ENCODE results near the gene MMP23B.
"Not testable (repeated sequence)": the region's sequence is repeated elsewhere in the genome, so short reads cannot be mapped to it uniquely, and the experiment has no call there.

MMP23B gene

DNA sequence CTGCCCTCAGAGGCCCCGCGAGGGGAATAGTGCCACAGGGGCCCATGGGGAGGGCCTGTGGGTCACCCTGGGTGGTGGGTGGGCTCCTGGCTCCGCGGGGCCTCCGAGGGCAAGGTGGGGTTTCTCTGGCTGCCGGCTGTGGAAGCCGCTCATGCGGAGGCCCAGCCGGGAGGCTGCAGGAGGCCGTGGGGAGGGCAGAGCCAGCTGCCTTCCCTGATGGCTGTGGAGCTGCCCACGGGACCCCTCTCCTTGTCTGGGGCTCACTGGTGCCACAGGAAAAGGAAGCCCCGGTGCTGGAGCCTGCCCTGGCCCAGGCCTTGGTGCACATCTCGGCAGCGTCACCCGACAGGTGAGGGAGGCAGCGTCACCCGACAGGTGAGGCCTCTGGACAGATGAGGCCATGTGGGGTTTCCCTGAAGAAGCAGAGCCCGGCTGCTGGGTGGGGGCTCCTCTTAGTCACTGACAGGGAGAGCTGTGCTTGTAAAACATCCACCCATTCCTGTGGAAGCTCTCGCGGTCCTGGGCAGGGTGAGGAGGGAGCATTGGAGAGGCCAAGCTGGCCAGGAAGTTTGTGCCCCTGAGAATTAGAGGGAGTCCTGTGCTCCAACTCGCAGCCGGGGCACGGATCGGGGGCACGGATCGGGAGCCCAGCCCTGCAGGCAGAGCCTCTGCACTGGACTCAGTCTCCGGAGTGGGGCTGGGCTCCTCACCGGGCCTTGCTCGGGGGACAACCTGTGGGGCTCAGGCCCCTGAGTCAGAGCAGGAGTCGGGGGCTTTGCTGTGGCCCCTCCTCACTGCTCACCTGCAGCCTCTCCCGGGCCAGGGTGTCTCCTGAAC is 10.6 kb upstream of the MMP23B start:
- DNase-seq = no peak

DNA sequence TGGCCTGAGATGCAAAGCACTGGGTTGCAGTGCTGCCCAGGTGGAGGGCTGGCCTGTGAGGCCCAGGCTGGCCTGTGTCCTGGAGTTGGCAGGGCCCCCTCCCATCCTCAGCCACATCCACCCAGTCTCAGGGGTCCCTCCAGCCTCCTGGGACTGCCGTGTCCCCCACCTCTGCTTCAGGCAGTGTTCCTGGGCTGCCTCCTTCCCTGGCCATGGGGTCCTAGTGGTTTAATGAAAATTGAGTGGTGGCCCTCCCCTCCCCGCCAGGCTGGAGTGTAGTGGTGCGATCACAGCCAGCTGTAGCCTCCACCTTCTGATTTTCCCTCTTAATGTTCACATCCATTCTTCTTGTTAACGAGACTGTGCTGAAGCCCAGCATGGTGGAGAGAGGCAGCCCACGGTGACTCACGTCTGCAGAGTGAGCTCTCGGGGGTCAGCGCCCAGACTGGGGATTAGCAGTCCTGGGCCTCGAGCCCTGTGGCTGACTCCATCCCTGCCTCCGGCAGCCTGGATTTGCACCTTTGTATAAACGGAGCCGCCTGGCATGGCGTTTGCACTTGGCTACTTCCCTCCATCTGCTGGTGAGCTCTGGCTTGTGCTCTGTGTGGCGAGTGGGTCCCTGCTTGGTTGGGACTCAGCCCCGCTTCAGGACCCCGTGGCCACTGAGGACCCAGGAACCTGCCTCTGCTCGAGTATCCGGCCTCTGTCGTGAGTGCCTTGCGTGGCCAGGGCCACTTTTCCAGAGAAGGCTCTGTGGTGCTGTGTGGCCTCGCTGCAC is 9.8 kb upstream of the MMP23B start:
- no peak for DNase-seq

DNA sequence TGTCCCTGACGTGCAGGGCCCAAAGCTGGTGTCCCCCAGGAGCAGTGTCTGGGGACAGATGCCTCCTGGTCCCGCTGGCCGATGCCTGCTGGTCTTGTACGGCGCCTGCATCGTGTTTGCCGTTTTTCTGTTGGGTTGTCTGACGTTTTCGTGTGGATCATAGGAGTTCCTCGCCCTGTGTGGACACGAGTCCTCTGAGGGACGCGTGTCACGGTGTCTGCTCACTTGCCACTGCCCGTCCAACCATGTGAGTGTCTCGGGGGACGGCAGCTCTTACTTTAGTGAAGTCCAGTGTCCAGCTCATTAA is 9.2 kb upstream of the MMP23B start:
- DNase-seq = no peak

DNA sequence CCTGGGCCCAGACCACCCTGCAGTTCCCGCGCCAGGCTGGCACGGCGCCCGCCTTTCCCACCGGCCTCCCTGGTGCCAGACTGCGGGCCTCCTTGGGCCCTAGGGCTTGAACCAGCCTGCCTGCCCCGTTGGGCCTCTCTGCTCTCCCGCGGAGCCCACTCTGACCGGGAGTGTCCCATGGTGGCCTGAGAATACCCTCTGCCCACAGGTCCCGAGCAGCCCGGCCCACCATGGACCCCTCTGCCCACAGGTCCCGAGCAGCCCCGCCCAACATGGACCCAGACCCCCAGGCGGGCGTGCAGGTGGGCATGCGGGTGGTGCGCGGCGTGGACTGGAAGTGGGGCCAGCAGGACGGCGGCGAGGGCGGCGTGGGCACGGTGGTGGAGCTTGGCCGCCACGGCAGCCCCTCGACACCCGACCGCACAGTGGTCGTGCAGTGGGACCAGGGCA is 8.8 kb upstream of the MMP23B start:
- no peak for DNase-seq

DNA sequence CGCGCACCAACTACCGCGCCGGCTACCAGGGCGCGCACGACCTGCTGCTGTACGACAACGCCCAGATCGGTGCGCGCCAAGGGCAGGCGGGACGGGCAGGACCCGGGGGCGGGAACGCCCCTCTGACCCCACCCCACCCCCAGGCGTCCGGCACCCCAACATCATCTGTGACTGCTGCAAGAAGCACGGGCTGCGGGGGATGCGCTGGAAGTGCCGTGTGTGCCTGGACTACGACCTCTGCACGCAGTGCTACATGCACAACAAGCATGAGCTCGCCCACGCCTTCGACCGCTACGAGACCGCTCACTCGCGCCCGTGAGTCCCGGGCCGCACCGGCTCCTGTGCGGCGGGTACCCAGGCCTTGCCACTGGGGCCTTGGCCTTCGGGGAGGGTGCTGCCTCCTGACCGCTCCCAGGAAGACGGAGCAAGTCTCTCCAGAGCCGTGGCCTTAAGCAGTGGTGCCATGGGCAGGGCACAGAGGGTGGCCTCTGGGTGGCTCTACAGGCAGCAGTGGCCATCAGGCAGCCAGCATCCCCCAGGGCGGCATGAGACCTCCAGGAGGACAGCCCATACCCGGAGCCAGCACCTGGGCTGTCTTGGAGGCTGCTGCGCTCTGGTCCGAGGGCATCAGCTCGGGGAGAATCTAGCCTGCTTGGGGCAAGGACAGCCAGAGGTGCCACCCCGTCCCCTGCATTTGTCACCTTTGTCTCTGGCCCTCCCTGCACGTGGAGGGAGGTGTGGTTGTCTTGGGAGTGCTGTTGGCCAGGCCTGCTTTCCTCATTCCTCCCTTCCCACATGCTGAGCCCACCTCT is 8.1 kb upstream of the MMP23B start:
- DNase-seq = no peak

DNA sequence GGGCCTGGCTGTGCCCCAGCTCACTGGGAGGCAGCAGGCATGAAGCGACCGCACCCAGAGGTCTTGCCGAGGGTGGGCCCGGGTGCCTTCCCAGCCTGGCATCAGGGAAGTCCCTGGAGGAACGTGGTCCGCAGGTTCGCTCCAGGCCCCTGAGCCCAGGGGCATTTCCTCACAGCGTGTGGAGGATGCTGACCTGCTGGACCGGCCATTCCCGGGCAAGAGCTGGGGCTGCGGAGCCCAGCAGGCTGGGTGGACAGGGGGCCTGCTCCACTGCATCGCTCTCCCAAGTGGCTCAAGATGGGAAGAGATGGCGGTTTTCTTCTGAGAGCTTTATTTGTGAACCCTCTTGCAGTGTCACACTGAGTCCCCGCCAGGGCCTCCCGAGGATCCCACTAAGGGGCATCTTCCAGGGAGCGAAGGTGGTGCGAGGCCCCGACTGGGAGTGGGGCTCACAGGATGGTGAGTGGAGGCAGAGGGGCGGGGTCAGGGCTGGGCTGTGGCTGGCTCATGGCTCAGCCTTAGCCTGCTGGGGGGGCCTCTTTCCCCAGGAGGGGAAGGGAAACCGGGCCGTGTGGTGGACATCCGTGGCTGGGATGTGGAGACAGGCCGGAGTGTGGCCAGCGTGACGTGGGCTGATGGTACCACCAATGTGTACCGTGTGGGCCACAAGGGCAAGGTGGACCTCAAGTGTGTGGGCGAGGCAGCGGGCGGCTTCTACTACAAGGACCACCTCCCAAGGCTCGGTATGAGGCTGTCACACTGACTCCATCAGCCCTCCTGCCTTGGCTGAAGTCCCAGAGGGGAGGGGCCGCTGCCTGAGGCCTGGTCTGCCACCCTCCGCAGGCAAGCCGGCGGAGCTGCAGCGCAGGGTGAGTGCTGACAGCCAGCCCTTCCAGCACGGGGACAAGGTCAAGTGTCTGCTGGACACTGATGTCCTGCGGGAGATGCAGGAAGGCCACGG is 7.2 kb upstream of the MMP23B start:
- no peak for DNase-seq

DNA sequence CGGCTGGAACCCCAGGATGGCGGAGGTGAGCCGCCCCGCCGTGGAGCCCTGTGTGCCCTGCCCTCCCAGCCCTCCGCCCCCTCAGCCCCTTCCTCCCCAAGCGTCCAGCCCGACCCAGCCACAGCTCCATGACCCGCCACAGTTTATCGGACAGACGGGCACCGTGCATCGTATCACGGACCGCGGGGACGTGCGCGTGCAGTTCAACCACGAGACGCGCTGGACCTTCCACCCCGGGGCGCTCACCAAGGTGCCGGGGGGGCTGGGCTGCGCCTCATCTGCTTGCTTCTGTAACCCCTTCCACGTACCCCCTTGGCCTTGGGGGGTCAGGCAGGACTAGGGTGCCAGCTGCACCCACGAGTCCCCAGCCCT is 6.6 kb upstream of the MMP23B start:
- DNase-seq = no peak

DNA sequence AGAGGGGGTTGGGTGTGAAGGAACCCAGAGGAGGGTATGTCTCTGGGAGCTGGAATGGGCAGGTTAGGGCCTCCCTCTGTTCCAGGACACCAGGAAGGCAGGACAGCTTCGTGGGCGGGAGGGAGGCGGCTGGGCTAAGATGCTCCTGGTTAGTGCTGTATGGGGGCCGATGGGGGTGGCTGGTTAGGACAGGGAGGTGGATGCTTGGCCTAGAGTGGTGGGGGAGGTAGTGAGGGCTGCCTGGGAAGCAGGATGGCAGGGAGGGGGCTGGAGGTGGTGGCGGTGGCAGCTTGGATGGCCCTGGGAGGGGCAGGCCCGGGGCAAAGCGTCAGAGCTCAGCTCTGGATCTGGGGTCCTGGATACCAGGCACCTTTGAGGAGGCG is 6.2 kb upstream of the MMP23B start:
- DNase-seq = no peak

DNA sequence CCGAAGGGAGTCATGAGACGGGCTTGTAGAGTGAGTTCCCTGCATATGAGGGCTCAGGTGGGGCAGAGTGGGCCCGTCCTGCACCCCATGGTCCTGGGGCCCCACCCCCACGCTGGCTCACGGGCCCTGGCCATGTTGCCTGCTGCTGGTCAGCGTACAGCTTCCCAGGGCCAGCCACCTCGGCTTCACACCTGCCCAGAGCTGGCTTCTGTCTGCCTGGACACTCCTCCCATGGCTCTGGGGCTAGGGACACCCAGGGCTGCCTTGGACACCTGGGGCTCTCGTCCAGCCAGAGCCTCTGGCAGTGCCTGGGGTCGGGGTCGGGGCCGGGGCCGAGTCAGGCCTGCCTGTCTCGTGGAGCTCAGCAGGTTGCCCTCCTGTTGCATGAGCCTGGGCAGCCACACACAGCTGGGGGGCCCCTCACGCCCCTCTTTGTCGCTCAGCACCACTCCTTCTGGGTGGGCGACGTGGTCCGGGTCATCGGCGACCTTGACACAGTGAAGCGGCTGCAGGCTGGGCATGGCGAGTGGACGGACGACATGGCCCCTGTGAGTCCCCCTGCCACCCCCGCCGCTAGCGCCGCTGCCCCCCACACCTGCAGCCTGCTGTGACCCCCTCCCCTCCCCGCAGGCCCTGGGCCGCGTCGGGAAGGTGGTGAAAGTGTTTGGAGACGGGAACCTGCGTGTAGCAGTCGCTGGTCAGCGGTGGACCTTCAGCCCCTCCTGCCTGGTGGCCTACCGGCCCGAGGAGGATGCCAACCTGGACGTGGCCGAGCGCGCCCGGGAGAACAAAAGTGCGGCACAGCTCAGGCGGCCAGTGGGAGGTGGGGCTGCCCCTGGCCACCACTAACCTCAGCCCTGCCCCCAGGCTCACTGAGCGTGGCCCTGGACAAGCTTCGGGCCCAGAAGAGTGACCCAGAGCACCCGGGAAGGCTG is 5.5 kb upstream of the MMP23B start:
- DNase-seq = no peak

DNA sequence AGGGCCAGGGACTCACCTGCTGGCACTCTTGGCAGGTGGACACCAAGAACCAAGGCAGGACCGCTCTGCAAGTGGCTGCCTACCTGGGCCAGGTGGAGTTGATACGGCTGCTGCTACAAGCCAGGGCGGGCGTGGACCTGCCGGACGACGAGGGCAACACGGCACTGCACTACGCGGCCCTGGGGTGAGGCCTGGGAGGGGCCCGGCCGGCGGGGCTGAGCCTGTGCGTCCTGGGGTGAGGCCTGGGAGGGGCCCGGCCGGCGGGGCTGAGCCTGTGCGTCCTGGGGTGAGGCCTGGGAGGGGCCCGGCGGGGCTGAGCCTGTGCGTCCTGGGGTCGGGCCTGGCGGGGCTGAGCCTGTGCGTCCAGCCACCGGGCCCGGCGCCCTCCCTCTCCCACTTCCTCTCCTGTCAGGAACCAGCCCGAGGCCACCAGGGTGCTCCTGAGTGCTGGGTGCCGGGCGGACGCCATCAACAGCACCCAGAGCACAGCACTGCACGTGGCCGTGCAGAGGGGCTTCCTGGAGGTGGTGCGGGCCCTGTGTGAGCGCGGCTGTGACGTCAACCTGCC is 4.6 kb upstream of the MMP23B start:
- DNase-seq = peak; percentile 64

DNA sequence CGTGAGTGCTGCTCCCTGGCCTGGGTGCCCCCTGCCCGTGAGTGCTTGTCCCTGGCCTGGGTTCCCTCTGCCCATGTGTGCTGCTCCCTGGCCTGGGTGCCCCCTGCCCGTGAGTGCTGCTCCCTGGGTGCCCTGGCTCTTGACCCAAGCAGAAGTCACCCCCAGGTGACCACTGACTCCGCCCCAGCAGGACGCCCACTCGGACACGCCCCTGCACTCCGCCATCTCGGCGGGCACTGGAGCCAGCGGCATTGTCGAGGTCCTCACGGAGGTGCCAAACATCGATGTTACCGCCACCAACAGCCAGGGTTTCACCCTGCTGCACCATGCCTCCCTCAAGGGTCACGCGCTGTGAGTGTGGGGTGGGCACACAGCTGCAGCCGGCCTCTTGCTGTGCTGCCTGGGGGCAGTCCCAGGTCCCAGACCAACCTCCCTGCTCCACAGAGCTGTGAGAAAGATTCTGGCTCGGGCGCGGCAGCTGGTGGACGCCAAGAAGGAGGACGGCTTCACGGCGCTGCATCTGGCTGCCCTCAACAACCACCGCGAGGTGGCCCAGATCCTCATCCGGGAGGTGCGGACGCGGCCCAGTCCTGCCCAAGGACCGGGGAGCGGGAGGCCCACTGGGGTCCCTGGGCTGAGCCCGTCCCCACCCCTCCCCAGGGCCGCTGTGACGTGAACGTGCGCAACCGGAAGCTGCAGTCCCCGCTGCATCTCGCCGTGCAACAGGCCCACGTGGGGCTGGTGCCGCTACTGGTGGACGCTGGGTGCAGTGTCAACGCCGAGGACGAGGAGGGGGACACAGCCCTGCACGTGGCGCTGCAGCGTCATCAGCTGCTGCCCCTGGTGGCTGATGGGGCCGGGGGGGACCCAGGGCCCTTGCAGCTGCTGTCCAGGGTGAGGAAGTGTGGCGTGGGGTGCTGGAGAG is 3.9 kb upstream of the MMP23B start:
- peak; percentile 65 for DNase-seq

DNA sequence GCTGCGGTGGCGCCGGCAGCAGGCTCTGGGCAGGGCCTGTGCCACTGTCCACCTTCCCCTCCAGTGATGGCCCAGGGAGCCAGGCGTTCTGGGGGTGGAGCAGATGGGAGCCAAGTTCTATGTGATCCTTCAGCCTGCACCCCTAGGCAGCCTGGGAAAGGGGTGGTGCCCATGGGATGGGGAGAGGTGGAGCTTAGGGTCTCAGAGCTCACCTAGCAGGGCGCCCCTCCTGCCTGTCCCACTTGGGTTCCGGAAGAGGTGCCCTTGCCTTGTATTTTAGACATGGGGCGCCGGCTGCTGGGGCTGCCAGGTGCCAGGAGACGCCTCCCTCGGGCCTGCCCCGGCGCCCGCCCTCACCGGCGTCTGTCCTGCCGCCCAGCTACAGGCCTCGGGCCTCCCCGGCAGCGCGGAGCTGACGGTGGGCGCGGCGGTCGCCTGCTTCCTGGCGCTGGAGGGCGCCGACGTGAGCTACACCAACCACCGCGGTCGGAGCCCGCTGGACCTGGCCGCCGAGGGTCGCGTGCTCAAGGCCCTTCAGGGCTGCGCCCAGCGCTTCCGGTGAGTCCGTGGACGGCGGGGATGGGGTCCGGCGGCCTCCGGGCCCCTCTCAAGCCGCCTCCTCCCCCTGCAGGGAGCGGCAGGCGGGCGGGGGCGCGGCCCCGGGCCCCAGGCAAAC is 3.1 kb upstream of the MMP23B start:
- DNase-seq = peak; percentile 77

DNA sequence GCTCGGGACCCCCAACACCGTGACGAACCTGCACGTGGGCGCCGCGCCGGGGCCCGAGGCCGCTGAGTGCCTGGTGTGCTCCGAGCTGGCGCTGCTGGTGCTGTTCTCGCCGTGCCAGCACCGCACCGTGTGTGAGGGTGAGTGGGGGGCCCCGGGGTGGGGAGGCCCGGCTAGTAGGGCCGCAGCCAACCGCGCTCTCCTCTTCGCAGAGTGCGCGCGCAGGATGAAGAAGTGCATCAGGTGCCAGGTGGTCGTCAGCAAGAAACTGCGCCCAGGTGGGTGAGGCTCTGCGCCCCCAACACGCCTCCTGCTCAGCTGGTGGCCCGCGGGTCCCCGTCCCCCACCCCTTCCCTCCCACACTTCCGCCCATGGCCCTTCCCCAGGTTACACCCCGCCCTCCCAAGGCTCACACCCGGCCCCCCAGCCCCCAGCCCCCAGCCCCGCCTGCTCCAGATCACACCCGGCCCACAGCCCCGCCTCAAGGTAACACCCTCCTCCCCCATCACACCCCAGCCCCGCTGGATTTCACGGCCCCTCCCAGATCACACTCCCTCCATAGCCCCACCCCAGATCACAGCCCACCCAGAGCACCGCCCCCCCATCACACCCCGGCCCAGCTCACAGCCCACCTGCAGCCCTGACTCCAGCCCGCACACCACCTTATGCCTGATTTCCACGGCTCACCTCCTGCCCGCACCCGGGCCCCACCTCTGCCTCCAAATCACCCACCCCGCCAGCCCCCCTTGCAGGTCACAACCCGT is 2.4 kb upstream of the MMP23B start:
- DNase-seq = peak; percentile 87

DNA sequence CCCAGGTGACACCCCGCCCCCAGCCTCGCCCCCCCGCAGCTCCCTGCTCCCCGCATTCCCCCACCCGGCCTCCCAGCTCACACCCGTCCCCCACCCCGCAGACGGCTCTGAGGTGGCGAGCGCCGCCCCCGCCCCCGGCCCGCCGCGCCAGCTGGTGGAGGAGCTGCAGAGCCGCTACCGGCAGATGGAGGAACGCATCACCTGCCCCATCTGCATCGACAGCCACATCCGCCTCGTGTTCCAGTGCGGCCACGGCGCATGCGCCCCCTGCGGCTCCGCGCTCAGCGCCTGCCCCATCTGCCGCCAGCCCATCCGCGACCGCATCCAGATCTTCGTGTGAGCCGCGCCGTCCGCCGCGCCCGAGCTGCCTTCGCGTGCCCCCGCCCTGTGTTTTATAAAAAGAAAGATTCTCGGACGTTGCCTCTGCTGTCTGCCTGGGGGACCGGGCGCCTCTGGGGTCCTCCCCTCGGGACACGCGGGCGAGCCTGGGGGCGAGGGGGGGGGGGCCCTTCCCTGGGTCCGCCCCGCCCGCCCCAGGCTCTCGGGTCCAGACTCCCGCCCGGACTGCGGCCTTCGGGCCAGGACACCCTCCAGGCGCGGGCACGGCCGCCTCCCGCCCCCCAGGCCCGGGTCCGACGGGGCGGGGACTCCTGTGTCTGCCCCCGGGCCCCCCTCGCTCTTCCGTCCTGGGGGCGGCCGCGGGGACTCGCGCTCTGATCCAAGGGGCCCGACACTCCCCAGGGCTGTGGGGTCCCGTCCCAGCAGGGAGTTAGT is 1.6 kb upstream of the MMP23B start:
- peak; percentile 97 for DNase-seq

DNA sequence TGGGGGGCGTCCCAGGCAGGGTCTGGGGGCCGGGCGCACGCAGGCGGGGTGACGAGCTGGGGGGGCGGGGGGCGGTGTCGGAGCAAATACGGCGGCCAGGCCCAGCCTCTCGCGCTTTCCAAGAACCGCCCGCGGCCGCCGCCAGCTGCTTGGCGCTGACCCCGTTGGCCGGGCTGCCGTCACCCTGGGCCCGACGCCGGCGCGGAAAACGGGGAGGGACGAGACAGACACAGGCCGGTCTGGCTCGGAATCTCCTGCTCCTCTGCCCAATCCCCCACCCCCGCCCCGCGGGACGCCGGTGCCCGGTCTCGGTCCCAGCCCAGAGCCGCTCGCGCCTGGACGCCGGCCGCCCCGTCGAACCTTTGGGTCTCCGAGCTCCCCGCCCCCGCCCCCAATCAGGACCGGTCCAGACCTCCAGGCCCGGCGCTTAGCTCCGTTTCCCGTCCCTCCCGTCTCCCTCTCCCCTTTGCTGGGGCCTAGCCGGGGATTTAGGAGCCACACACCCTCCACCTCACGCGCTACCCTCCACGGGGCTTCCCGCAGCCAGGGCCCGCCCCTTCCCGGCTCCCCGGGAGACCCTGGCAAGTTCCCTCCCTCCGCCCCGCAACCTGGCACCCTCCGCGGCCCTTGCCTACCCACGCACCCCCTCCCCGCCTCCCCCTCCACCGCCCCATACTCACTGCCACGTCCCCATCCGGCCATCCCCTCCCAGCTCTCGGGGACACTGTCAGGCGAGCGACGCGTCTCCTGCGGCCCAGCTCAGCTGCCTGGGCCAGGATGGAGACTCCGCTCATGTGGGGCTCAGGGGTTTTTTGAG is 800 bp upstream of the MMP23B start:
- peak; percentile 72 for DNase-seq

DNA sequence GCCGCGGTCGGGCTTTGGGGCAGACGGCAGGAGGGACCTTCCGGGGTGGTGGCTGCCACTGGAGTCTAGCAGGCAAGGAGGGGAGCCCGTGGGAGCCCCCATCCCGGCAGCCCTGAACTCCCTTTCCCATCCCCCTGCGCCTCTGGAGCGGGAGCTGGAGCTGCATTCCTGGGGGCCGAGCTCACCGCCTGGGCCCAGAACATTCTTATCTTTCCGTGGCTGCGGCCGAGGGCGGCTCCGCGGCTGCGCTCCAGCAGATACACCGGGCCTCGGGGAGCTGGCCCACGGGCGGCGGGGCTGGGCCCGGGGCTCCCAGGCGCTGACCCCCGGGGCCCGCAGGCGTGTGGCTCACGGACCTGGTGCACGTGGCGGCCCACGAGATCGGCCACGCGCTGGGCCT is 1.4 kb downstream of the MMP23B start:
- DNase-seq = not testable (repeated sequence)

DNA sequence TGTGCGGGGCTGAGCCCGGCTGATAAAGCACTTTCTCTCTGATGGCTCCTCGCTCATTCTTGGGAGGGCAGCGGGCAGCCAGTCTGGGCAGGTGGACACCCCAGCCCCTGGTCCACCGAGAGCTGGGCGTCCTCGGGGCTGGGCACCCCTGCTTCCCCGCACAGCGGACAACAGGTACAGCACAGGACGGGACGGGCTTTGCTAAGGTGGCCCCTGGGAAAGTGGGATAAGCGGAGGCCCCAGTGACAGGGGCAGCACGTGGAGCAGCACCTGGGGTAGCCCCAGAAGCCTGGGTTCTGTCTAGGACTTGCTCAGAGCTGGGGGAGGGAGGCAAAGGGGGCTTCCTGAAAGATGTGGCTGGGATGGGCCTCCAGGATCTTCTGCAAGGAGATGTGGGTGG is 2.6 kb downstream of the MMP23B start:
- DNase-seq = peak; percentile 63
